Measurements from ENCODE around the gene LHFPL6. TPM values are rescaled to one million over a fixed set of nuclear protein-coding genes. Genes with fewer than 3 reads are reported as not detected.

LHFPL6 gene
- total RNA-seq, 1 experiment from 2014 or later = 25.7 TPM

DNA sequence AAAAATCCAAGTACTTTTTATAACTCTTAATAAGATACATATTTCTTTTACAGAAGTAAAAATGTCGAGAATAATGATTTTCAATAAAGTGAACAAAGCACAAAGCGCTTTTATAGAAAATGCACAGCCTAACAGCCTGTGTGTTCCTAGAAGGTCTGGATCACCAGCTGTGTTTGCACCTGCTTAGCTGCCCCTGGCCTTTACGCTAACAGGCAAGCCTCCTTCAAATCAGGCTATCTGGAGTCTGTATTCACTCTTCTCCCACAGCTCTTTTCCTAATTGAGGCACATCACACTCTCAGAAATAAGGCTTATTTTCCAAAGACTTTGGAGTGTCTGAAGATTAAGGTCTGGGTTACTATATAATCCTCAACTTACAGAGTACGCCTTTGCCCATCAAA, 183.1 kb downstream of the LHFPL6 start:
- ATAC-seq (no peak), DNase-seq (ENCODE audit: low read depth, low spot score) (no peak)
- ChIA-PET POLR2A (no interaction called here), CTCF (no interaction called here)
- Histone ChIP-seq H3K27ac (ENCODE audit: low read length) (no peak overlapping the region), H3K4me1 (ENCODE audit: control insufficient read depth, insufficient read depth, low read length) (no peaks in the 10 kb centered on the region), H3K4me3 (ENCODE audit: low read depth in 2 of 2, low read length in 2 of 2) (no peak overlapping the region), H3K36me3 (ENCODE audit: control insufficient read depth, insufficient read depth, low read length) (no peaks in the 10 kb centered on the region), H3K9me3 (ENCODE audit: control insufficient read depth, insufficient read depth, low read depth, low read length) (no peaks in the 10 kb centered on the region), H3K27me3 (ENCODE audit: control insufficient read depth, insufficient read depth, low read length) (no peaks in the 10 kb centered on the region)
- in situ Hi-C loops (cut with HindIII; ENCODE audit: low pct_unique_long_range_greater_than_20kb, low sequenced_read_pairs) = no loop called here
- no TSS peak for BruUV-seq (replicated peaks)
- intact Hi-C loops (cut with micrococcal nuclease; ENCODE audit: unreplicated experiment) = loop anchor here (5.0 kb wide), 1 partner anchor 192 kb away; no protein-coding TSS in a partner anchor
- no peak for TF ChIP-seq CTCF (IDR thresholded peaks at IDR 0.05)
- TF ChIP-seq POLR2AphosphoS5 (IDR thresholded peaks at IDR 0.05; ENCODE audit: low read depth, low read length) = no peak
- no peak for TF ChIP-seq REST (IDR thresholded peaks at IDR 0.05; ENCODE audit: insufficient read depth in 1 of 2, low read depth in 2 of 2, low read length in 1 of 2)
- TF ChIP-seq SIN3A (IDR thresholded peaks at IDR 0.05; ENCODE audit: borderline replicate concordance, insufficient read depth, low read depth, low read length) = no peak

GRCh38 chr13:39419068-39419467, 183.9 kb downstream of the LHFPL6 start:
- ATAC-seq = no peak
- BruUV-seq (replicated peaks) = no TSS peak
- DNase-seq (ENCODE audit: low read depth, low spot score) = no peak
- H3K4me3 ChIP-seq (ENCODE audit: low read depth in 2 of 2, low read length in 2 of 2) = no peak overlapping the region
- CTCF ChIA-PET = no interaction called here
- H3K9me3 ChIP-seq (ENCODE audit: control insufficient read depth, insufficient read depth, low read depth, low read length) = no peaks in the 10 kb centered on the region
- no peak overlapping the region for H3K27ac ChIP-seq (ENCODE audit: low read length)
- no peaks in the 10 kb centered on the region for H3K27me3 ChIP-seq (ENCODE audit: control insufficient read depth, insufficient read depth, low read length)
- POLR2A ChIA-PET = no interaction called here
- no peaks in the 10 kb centered on the region for H3K36me3 ChIP-seq (ENCODE audit: control insufficient read depth, insufficient read depth, low read length)
- in situ Hi-C loops (cut with HindIII; ENCODE audit: low pct_unique_long_range_greater_than_20kb, low sequenced_read_pairs) = no loop called here
- intact Hi-C loops (cut with micrococcal nuclease; ENCODE audit: unreplicated experiment) = loop anchor here (5.0 kb wide), 1 partner anchor 193 kb away; no protein-coding TSS in a partner anchor
- no peak for TF ChIP-seq SIN3A (IDR thresholded peaks at IDR 0.05; ENCODE audit: borderline replicate concordance, insufficient read depth, low read depth, low read length)
- no peak for TF ChIP-seq TCF7L2 (IDR thresholded peaks at IDR 0.05; ENCODE audit: low read depth, low read length)
- TF ChIP-seq CTCF (IDR thresholded peaks at IDR 0.05) = no peak
- no peak for TF ChIP-seq POLR2AphosphoS5 (IDR thresholded peaks at IDR 0.05; ENCODE audit: low read depth, low read length)
- no peak for TF ChIP-seq REST (IDR thresholded peaks at IDR 0.05; ENCODE audit: insufficient read depth in 1 of 2, low read depth in 2 of 2, low read length in 1 of 2)
- H3K4me1 ChIP-seq (ENCODE audit: control insufficient read depth, insufficient read depth, low read length) = no peaks in the 10 kb centered on the region

Measured in Panc1 (cell line).